ENCODE measurements around the gene SNTN.
"Not testable (repeated sequence)": the region's sequence is repeated elsewhere in the genome, so short reads cannot be mapped to it uniquely, and the experiment has no call there.

SNTN gene

GRCh38 chr3:63652066-63652725, at the start of gene SNTN:
Gene SNTN, plus strand, starts transcription at chr3:63652675. Its CDS starts 13 bp downstream, at chr3:63652688.
- in situ Hi-C loops (cut with HindIII; ENCODE audit: low sequenced_read_pairs), result loop anchor here (25.0 kb wide), 1 partner anchor 160 kb away; the partner anchor contains the start of gene C3orf49

GRCh38 chr3:63607716-63608115, 44.8 kb upstream of the SNTN start:
- in situ Hi-C loops (cut with HindIII; ENCODE audit: low sequenced_read_pairs), result no loop called here

DNA sequence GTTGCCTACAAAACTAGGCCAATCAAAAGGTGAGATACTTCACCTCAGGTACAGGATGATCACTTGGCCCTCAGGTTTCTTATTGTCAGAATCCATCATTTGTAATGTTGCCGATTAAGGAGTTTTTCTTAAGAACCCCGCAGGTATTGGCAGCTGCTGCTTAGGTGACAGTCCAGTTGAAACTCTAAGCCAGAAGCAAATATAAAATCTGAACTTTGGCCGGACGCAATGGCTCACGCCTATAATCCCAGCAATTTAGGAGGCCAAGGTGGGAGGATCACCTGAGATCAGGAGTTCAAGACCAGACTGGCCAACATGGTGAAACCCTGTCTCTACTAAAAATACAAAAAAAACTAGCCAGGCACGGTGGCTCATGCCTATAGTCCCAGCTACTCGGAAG, 43.1 kb upstream of the SNTN start:
- in situ Hi-C loops (cut with HindIII; ENCODE audit: low sequenced_read_pairs), result no loop called here

DNA sequence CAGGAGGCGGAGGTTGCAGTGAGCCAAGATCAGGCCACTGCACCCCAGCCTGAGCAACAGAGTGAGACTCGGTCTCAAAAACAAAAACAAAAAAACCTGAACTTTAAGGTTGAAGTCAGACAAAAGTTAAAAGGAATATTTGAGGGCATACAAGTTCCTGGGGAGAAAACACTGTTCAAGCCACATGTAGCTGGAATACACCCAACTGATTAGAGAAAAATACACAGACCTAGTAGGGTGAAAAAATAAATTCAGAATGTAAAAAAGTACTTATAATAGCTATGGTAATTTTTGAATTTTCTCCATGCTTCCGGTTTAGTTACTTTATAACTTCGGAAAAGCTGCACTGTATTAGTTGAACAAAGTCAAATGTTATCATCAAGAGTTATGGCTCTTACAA, 42.6 kb upstream of the SNTN start:
- in situ Hi-C loops (cut with HindIII; ENCODE audit: low sequenced_read_pairs), result no loop called here

DNA sequence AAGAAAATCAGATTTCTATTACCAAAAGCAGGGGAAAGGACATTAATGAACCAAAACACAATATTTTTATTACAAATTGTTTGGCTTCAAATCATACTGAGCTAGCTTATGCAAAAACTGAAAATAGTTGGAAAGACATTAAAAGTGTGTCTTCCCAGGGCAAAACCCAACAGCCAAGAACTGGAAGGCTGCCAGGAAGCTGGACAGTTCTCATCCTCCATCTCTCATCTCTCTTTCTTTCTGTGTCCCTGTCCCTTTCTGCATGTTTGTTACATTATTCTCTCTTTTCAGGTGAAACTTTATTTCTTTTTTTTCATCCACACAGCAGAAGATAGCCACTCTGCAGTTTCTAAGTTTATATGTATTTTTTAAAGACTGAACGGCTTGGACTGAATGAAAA, 41.1 kb upstream of the SNTN start:
- in situ Hi-C loops (cut with HindIII; ENCODE audit: low sequenced_read_pairs), result no loop called here

DNA sequence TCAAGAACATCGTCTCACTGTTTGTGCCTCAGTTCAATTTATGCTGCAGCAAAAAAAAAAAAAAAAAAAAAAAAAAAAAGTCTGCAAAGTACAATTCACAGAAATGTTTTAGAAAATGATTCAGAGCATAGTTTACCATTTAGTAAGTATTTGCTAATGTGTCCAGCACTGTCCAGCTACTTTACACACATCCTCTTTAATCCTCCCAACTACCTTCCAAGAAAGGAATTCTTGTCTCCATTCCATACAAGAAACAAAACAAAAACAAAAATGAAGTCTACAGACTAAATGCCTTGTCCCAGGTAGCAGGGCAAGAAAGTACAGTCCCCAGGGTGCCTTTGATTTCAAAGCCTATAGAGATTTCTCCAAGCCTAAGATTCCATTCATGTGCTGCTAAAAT, 38.9 kb upstream of the SNTN start:
- in situ Hi-C loops (cut with HindIII; ENCODE audit: low sequenced_read_pairs), result no loop called here

- in situ Hi-C loops (cut with HindIII; ENCODE audit: low sequenced_read_pairs), result loop anchor here (5.0 kb wide), 1 partner anchor 60 kb away; no protein-coding TSS in a partner anchor
These were observed 35.1 kb upstream of the SNTN start for GRCh38 chr3:63617391-63617790.

DNA sequence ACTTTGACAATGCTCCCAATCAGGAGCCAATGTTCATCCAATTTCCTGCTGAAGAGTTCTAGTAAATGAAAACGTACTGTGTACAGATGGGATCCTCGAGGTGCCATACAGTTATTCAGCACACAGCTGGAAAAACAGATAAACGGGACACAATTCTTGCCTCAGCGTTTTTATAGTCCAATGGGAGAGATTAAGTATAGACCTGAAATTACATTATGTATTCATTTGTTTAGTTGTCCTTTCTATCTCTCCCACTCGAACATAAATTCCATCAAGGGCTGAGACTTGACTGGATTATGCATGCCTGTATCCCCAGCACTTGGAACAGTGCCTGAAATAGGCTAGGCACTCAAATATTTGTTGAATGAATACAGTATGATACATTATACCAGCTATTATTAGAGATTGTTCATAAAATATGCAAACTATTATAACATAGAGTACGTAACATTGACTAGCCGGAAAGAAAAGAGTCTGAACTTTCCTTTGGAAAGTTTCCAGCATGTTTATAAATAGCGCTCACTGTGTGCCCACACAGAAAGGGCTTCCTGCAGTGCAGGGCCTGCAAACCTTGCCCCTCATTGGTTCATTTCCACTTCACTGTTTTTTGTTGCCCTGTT, 27.4 kb upstream of the SNTN start:
- in situ Hi-C loops (cut with HindIII; ENCODE audit: low sequenced_read_pairs), result no loop called here

GRCh38 chr3:63631670-63632069, 20.8 kb upstream of the SNTN start:
- in situ Hi-C loops (cut with HindIII; ENCODE audit: low sequenced_read_pairs), result no loop called here

- in situ Hi-C loops (cut with HindIII; ENCODE audit: low sequenced_read_pairs), result no loop called here
These were observed 17.3 kb upstream of the SNTN start for GRCh38 chr3:63635186-63635585.

GRCh38 chr3:63639806-63640205, 12.7 kb upstream of the SNTN start:
- in situ Hi-C loops (cut with HindIII; ENCODE audit: low sequenced_read_pairs), result no loop called here

- in situ Hi-C loops (cut with HindIII; ENCODE audit: low sequenced_read_pairs), result no loop called here
These were observed 10.0 kb upstream of the SNTN start for GRCh38 chr3:63642488-63642887.

GRCh38 chr3:63644212-63644797, 8.2 kb upstream of the SNTN start:
- in situ Hi-C loops (cut with HindIII; ENCODE audit: low sequenced_read_pairs), result no loop called here

- in situ Hi-C loops (cut with HindIII; ENCODE audit: low sequenced_read_pairs), result not testable (repeated sequence)
These were observed 7.3 kb upstream of the SNTN start for GRCh38 chr3:63644928-63645781.

GRCh38 chr3:63654211-63654610, 1.7 kb downstream of the SNTN start:
- in situ Hi-C loops (cut with HindIII; ENCODE audit: low sequenced_read_pairs), result loop anchor here (25.0 kb wide), 1 partner anchor 158 kb away; the partner anchor contains the start of gene C3orf49

DNA sequence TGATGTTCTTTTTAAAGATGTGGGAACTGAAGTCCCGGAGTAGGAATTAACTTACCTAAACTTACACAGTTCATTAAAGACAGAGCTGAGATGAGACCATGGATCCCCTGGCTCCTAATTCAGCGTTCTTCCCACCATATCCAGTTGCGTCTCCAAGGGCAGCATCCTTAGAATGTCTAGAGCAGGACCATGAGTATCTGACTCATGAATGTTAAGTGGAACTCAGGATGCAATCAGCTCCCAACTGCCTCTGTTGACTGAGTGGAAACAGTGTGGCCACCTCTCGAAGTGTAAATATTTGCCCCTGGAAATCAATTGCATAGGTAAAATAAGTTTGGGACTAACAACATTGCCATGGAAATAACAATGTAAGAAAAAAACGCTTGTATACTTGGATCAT, 2.5 kb downstream of the SNTN start:
- in situ Hi-C loops (cut with HindIII; ENCODE audit: low sequenced_read_pairs), result loop anchor here (25.0 kb wide), 1 partner anchor 157 kb away; the partner anchor contains the start of gene C3orf49

- in situ Hi-C loops (cut with HindIII; ENCODE audit: low sequenced_read_pairs), result loop anchor here (25.0 kb wide), 1 partner anchor 157 kb away; the partner anchor contains the start of gene C3orf49
These were observed 3.0 kb downstream of the SNTN start for GRCh38 chr3:63655519-63655918.

- in situ Hi-C loops (cut with HindIII; ENCODE audit: low sequenced_read_pairs), result loop anchor here (25.0 kb wide), 1 partner anchor 156 kb away; the partner anchor contains the start of gene C3orf49
These were observed 4.3 kb downstream of the SNTN start for GRCh38 chr3:63656786-63657185.

- in situ Hi-C loops (cut with HindIII; ENCODE audit: low sequenced_read_pairs), result loop anchor here (25.0 kb wide), 1 partner anchor 151 kb away; the partner anchor contains the start of gene C3orf49
These were observed 8.8 kb downstream of the SNTN start for GRCh38 chr3:63661242-63661641.

DNA sequence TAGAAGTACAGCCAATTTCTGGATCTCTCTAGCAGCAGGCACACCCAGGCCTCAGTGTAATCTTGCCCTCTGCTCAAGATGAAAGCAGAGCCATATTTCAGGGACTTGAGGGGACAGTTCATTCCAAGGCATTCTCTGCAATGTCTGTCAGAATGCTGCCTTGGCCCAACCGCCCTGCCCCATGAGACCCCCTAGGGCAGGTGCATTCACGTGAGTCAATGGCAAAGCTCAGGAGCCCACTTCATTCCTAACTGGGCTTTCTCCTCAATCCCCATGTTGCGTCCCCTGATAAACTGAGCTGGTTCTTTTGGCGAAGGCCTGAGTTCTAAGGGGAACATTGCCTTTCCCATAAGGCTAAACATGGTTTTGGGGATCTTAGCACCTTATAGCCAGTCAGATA, 9.5 kb downstream of the SNTN start:
- in situ Hi-C loops (cut with HindIII; ENCODE audit: low sequenced_read_pairs), result loop anchor here (25.0 kb wide), 1 partner anchor 150 kb away; the partner anchor contains the start of gene C3orf49

- in situ Hi-C loops (cut with HindIII; ENCODE audit: low sequenced_read_pairs), result loop anchor here (25.0 kb wide), 1 partner anchor 150 kb away; the partner anchor contains the start of gene C3orf49
These were observed 10.0 kb downstream of the SNTN start for GRCh38 chr3:63662500-63662899.

All from endothelial cell of hepatic sinusoid (primary cell).